Spleen (tissue), 7 donors: ENCODE results near the gene RBMS3.

ENCODE experiments used
- CTCF ChIP-seq, 11 experiments: fragments of 200-600 bp in 7 of 11; fragments of 450-650 bp in 4 of 11; sonication (generic) in 4 of 11; IDR thresholded peaks in 8 of 11; conservative IDR thresholded peaks in 3 of 11; 1 replicate in 7 of 11; 2 replicates in 4 of 11; pipeline versions ENCODE4 v1.4.0 to v1.8.0; 2016 to 2021; ENCODE audit warnings: antibody characterized with exemption in 11 of 11, inconsistent platforms in 4 of 11, mild to moderate bottlenecking in 1 of 11
- POLR2A ChIP-seq, 3 donors: fragments of 450-650 bp; IDR thresholded peaks; one replicate each; pipeline ENCODE4 v1.5.1; 2017; ENCODE audit warnings: antibody characterized with exemption in 3 of 3, mild to moderate bottlenecking in 1 of 3
- POLR2AphosphoS5 ChIP-seq, 3 donors: sonication (generic); formaldehyde crosslinking; IDR thresholded peaks; one replicate each; pipeline ENCODE4 v1.5.1; 2017; ENCODE audit warnings: antibody characterized with exemption in 3 of 3
- donor health status: DM: no; HTN: no; CAD: no; lungs with moderate emphysema.
- donor health status: DM: no; HTN: no; CAD: no.
- donor health status: DM: no; HTN: no; CAD: no.

GRCh38 chr3:29771602-29772001 is 490.7 kb downstream of the RBMS3 start:
- TF ChIP-seq CTCF (IDR thresholded peaks at IDR 0.05 in 8 of 11, conservative IDR thresholded peaks at IDR 0.05 in 3 of 11), result no peak
- TF ChIP-seq POLR2A (IDR thresholded peaks at IDR 0.05), result no peak
- no peak for TF ChIP-seq POLR2AphosphoS5 (IDR thresholded peaks at IDR 0.05)
